Smooth muscle cell (in vitro differentiated cells): Measurements from ENCODE around the gene RRP1. TPM values are rescaled to one million over a fixed set of nuclear protein-coding genes. Genes with fewer than 3 reads are reported as not detected.
A peak's percentile ranks its signal among the peaks of the same experiment; 100 is the strongest.

ENCODE experiments used
- DNase-seq: peaks from one replicate; lab custom pipeline; 2025; ENCODE audit not compliant: unreplicated experiment; lab: John Stamatoyannopoulos, UW
- H2AFZ ChIP-seq: fragments of 200-600 bp; sonication (generic); 2 replicates; pipeline ENCODE4 v1.6.0; 2016; ENCODE audit warnings: antibody characterized with exemption, low read depth, mild to moderate bottlenecking
- H3F3A ChIP-seq: fragments of 200-600 bp; sonication (generic); 2 replicates; pipeline ENCODE4 v1.6.0; 2017; ENCODE audit warnings: antibody characterized with exemption, low read depth
- H3K27ac ChIP-seq: fragments of 200-600 bp; sonication (generic); 2 replicates; pipeline ENCODE4 v1.5.1; 2016; ENCODE audit warnings: low read depth, mild to moderate bottlenecking
- H3K27me3 ChIP-seq: fragments of 200-600 bp; sonication (generic); 2 replicates; pipeline ENCODE4 v1.6.1; 2016; ENCODE audit warnings: low read depth, mild to moderate bottlenecking
- H3K36me3 ChIP-seq: fragments of 200-600 bp; sonication (generic); 2 replicates; pipeline ENCODE4 v1.5.1; 2016; ENCODE audit warnings: low read depth
- H3K4me1 ChIP-seq: fragments of 200-600 bp; sonication (generic); 2 replicates; pipeline ENCODE4 v1.5.1; 2016; ENCODE audit warnings: low read depth
- H3K4me2 ChIP-seq: fragments of 200-600 bp; sonication (generic); 2 replicates; pipeline ENCODE4 v1.6.0; 2016; ENCODE audit warnings: mild to moderate bottlenecking
- H3K4me3 ChIP-seq: fragments of 200-600 bp; sonication (generic); 2 replicates; pipeline ENCODE4 v1.5.1; 2016; ENCODE audit warnings: mild to moderate bottlenecking
- H3K79me2 ChIP-seq: fragments of 200-600 bp; sonication (generic); 2 replicates; pipeline ENCODE4 v1.6.0; 2016; ENCODE audit warnings: low read depth, mild to moderate bottlenecking
- H3K9ac ChIP-seq: fragments of 200-600 bp; sonication (generic); 2 replicates; pipeline ENCODE4 v1.6.0; 2016; ENCODE audit warnings: low read depth
- H3K9me3 ChIP-seq: fragments of 200-600 bp; sonication (generic); replicated peaks from 2 replicates; pipeline ENCODE4 v1.5.1; 2016; ENCODE audit warnings: low read depth
- H4K20me1 ChIP-seq: fragments of 200-600 bp; sonication (generic); 2 replicates; pipeline ENCODE4 v1.6.0; 2016; ENCODE audit warnings: low read depth
- CTCF ChIP-seq: fragments of 200-600 bp; sonication (generic); IDR thresholded peaks from 2 replicates; pipeline ENCODE4 v1.5.1; 2017; ENCODE audit warnings: borderline replicate concordance, mild to moderate bottlenecking, antibody characterized with exemption; ENCODE audit not compliant: insufficient read depth, poor library complexity, severe bottlenecking
- WGBS: methylation state at CpG from one replicate; pipeline ENCODE4 v1.1.7; 2016; ENCODE audit warnings: low lambda C conversion rate; 5-methylcytosine and 5-hydroxymethylcytosine counted together
- polyA plus RNA-seq: library from polyadenylated mRNA; unstranded; fragments of >200 nt; fragmentation: Nextera tagmentation; extraction: Ambion mirVana; gene quantifications from 2 replicates; pipeline ENCODE4 v1.2.1, GENCODE V29; 2016
- total RNA-seq: library from RNA; depleted of rRNA; stranded (reverse); fragments of >200 nt; gene quantifications from 2 replicates; pipeline ENCODE4 v1.2.3, GENCODE V29; 2014

RRP1 gene
- total and polyA plus RNA-seq, 2 experiments from 2014 or later = 11.3 to 17.5 TPM

- peak overlapping the region; percentile 65 for H3K9ac ChIP-seq
- H4K20me1 ChIP-seq = no peaks in the 10 kb centered on the region
- peak overlapping the region; percentile 81 for H3K27ac ChIP-seq
- no peaks in the 10 kb centered on the region for H3K27me3 ChIP-seq
- peak overlapping the region; percentile 40 for H3K4me2 ChIP-seq
- H3K4me1 ChIP-seq = peaks cover 12% of the 10 kb centered on the region
- no peak overlapping the region for H2AFZ ChIP-seq
- H3K36me3 ChIP-seq = no peaks in the 10 kb centered on the region
- no peak for DNase-seq
- no peaks in the 10 kb centered on the region for H3K9me3 ChIP-seq
- TF ChIP-seq CTCF = no peak
- H3F3A ChIP-seq = peaks cover 9% of the 10 kb centered on the region
- WGBS = 57% methylated on average over 33 of the region's 34 CpGs
- no peak overlapping the region for H3K4me3 ChIP-seq
- no peaks in the 10 kb centered on the region for H3K79me2 ChIP-seq
Measured at GRCh38 chr21:43767984-43768867, 21.2 kb upstream of the RRP1 start.

GRCh38 chr21:43768868-43769167, 20.6 kb upstream of the RRP1 start:
- Histone ChIP-seq H4K20me1 (no peaks in the 10 kb centered on the region), H3F3A (peaks cover 13% of the 10 kb centered on the region), H3K27ac (peak overlapping the region; percentile 81), H3K4me3 (no peak overlapping the region), H3K9me3 (no peaks in the 10 kb centered on the region), H3K4me1 (peaks cover 12% of the 10 kb centered on the region), H2AFZ (no peak overlapping the region), H3K27me3 (no peaks in the 10 kb centered on the region), H3K9ac (peak overlapping the region; percentile 65), H3K4me2 (peak overlapping the region; percentile 40), H3K36me3 (no peaks in the 10 kb centered on the region), H3K79me2 (no peaks in the 10 kb centered on the region)
- no peak for DNase-seq
- no peak for TF ChIP-seq CTCF
- WGBS = 70% methylated on average over 8 of the region's 8 CpGs

GRCh38 chr21:43769325-43769958, 19.9 kb upstream of the RRP1 start:
- no peak overlapping the region for H2AFZ ChIP-seq
- peaks cover 6% of the 10 kb centered on the region for H4K20me1 ChIP-seq
- H3K4me3 ChIP-seq = no peak overlapping the region
- DNase-seq = no peak
- no peaks in the 10 kb centered on the region for H3K9me3 ChIP-seq
- H3F3A ChIP-seq = peaks cover 9% of the 10 kb centered on the region
- H3K36me3 ChIP-seq = no peaks in the 10 kb centered on the region
- H3K4me1 ChIP-seq = peaks cover 12% of the 10 kb centered on the region
- H3K27ac ChIP-seq = peak overlapping the region; percentile 81
- H3K79me2 ChIP-seq = peaks cover under 1% of the 10 kb centered on the region
- no peak for TF ChIP-seq CTCF
- 96% methylated on average over 11 of the region's 11 CpGs for WGBS
- no peaks in the 10 kb centered on the region for H3K27me3 ChIP-seq
- no peak overlapping the region for H3K9ac ChIP-seq
- no peak overlapping the region for H3K4me2 ChIP-seq
